Medulla oblongata (tissue), 1 donor: Measurements from ENCODE around the gene C1orf159.
"Not testable (repeated sequence)": the region's sequence is repeated elsewhere in the genome, so short reads cannot be mapped to it uniquely, and the experiment has no call there.

Experiments used
- DNase-seq: peaks from one replicate; pipeline ENCODE4 v3.0.0-alpha.2; 2015; ENCODE audit errors: extremely low spot score

The C1orf159 gene

DNA sequence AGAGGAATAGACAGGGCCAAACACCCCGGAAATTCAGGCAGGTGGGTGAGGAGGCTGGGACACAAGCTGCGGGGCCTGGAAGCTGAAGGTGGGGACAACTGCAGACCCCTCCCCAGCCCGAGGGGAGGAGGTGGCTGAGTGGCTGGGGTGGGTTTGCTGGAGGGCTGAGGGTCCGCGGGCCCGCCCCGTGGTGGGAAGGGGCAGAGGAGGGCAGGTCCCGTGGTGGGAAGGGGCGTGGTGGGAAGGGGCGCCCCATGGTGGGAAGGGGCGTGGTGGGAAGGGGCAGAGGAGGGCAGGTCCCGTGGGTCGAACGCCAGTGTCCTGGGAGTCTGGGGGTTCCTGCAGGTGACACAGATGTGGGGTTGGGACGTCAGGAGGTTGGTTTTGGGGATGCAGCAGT is 33.5 kb upstream of the C1orf159 start:
- DNase-seq: no peak

DNA sequence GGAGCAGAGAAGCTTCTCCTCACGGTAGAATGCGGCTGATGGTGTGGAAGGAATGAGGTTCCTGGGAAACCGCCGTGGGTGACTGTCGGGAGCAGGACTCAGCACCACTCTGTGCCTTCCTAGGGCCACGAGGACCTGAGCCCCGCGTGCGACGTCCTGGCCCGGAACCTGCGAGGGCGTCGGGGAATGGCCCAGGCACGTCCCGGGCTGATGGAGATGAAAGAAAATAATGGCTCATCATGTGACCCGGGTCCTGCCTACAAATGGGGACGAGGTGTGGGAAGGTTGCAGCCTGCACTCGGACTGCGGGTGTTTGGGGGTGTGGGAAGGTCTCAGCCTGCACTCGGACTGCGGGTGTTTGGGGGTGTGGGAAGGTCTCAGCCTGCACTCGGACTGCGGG is 32.7 kb upstream of the C1orf159 start:
- DNase-seq: no peak

GRCh38 chr1:1148061-1148460 is 32.2 kb upstream of the C1orf159 start:
- no peak for DNase-seq

- DNase-seq: no peak
These were observed 30.7 kb upstream of the C1orf159 start for GRCh38 chr1:1146596-1146995.

GRCh38 chr1:1146026-1146425 is 30.1 kb upstream of the C1orf159 start:
- DNase-seq: no peak

DNA sequence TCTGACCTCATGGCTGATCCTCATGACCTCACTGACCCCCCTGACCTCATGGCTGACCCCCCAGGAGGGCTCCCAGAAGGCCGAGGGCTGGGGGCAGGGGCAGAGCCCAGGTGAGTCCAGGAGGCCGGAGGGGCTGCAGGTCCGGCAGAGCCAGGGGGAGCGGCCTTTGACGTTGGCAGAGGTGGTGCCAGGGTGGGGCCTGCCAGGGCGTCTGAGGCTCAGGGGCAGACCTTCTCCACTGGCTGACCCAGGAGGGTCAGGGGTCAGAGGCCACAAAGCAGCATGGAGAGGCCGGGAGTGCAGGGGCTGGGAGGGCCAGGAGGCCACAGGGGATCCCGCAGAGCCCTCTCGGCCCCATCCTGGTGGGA is 29.6 kb upstream of the C1orf159 start:
- no peak for DNase-seq

DNA sequence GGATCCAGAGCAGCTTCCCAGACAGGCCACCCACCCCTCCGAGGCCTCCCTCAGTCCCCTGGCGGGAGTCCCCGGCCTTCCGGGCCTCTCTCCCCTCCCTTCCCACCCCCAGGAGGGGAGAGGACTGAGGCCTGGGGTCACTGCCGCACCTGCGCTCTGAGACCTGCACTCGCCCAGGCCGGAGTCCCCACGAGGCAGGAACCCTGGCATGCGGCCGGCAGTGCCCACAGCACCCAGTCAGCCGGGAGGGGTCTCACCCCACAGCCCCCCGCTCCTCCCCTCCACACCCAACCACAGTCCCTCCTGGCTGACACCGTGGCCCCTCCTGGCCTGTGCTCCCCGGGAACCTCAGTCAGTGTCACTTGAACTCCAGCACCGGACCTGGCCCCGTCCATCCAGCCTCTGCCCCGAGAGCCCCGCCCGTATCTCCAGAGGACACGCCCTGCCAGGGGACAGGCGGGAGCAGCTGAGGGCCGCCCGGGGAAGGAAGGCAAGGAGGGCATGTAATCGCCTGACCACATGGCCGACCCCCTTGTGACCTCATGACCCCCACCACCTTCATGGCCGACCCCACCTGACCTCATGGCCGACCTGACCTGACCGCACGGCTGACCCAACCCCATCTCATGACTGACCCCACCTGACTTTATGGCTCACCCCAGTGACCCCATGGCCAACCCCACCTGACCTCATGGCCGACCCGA is 29.1 kb upstream of the C1orf159 start:
- DNase-seq: no peak

GRCh38 chr1:1144122-1144842 is 28.4 kb upstream of the C1orf159 start:
- DNase-seq: no peak

DNA sequence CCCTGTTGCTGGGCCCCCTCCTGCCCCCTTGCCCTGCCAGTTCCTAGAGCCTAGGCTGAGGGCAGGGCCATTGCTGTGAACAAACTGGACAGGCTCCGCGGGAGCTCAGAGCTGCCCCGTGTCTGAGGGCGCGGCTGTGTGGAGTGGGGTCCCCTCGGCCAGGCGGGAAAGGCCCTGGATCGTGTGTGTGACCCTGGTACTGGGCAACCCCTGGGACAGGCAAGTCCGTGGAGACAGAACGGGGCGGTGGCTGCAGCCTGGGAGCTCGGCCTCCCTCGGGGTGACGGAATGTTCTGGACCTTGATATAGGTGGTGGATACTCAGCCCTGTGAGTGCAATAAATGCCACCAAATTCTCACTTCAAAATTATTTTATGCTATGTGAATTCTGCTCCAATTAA is 27.7 kb upstream of the C1orf159 start:
- DNase-seq: no peak

DNA sequence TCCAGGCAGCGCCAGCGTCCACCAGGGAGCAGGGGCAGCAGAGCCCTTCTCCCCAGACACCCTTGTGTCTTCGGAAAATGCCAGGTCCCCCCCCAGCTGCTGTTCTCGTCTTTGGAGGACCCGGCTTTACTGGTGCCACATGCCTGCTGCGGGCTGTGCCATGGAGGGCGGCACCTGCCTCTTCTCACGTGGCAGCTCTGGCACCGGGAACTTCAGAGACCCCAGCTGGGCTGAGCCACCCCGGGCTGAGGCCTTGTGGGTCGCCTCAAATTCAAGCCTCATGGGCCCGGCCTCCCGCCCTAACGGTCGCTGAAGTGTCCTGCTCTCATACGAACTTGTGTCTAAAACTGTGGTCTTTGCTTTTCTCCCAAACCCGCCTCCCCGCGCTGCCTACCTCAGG is 27.0 kb upstream of the C1orf159 start:
- no peak for DNase-seq

GRCh38 chr1:1142352-1142751 is 26.5 kb upstream of the C1orf159 start:
- not testable (repeated sequence) for DNase-seq

DNA sequence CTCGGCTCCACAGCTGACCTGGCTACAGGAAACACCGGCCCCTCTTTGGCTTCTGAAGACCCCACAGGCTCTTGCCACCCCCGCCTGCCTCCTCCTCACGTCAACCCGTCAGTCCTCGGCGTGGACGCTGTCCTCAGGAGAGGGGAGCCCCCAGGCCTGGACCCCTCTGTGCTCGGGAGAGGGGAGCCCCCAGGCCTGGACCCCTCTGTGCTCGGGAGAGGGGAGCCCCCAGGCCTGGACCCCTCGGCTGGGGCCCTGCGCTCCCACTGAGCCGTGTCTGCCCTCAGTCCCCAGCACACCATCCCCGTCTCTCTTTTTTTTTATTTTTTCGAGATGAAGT is 26.0 kb upstream of the C1orf159 start:
- no peak for DNase-seq

DNA sequence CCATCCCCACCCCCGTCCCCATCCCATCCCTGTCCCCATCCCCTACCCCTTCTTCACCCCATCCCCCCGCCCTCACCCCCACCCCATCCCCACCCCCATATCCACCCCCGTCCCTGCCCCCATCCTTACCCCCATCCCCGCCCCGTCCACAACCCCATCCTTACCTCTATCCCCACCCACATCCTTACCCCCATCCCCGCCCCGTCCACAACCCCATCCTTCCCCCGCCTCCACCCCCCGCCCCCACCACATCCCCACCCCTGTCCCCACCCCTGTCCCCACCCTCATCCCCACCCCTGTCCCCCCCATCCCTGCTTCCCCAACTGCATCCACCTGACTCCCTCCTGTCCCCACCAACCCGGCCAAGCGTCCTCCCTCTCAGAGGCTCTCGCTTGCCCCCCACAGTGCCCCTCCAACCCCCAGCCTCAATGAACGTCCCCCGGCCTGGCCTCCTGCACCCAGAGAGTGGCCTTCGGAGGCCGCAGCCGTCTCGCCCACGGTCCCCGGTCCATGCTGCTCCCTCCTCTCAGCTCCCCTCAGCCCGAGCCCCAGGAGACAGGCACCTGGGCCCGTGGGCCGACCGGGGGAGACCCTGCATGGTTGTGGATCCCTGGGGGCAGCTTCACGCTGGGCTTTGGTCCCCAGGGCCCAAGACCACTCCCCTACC is 25.5 kb upstream of the C1orf159 start:
- DNase-seq: no peak

DNA sequence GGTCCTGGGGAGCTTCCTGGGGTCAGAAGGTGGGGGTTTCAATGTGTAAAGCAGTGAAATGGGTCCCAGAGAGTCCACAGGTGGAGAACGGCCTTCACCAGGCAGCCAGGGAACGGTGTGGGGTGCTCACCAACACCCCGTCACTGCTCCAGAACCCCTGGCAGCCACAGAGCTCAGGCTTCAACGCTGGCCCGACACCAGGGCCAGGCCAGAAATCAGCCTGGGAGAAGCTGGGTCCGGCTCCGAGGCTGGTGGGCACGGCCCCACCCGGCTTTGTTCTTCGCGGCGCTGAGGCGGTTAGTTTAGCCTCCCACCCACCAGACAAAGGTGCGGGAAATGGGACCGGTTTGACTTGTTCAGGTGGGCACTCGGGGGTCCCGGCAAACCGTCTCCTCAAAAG is 24.8 kb upstream of the C1orf159 start:
- no peak for DNase-seq

DNA sequence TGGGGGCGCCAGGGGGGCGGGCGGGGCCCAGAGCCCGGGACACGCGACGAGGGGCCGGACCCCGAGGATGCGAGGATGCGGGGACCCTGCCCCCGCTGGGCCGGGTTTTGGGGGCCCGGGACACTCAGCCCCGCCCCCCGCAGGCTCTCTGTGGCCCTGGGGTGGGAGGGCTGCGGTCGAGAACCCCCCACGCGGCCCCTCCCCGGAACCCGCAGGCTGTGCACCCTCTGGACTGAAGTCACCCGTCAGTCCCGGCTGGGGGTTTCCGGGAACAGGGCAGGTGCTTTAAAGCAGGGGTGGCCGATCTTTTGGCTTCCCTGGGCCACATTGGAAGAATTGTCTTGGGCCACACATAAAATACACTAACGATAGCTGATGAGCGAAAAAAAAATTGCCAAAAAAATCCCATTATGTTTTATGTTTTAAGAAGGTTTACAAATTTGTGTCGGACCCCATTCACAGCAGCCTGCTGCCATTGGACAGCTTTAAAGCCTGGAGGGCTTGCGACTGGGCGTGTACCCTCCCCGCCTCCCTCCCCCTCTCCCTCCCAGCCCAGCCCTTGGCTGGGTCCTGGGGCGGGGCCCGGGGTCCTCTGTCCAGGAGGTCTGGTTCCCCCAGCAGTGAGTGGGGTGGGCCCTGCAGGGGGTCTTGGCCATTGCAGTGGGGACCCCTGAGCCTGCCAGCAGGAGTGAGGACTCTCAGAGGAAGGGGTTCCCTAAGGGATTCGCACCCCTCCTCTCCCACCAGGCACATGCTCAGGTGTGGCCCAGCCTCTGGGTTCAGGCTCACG is 21.6 kb upstream of the C1orf159 start:
- DNase-seq: no peak

- no peak for DNase-seq
These were observed 20.8 kb upstream of the C1orf159 start for GRCh38 chr1:1136547-1137230.

GRCh38 chr1:1135339-1136136 is 19.6 kb upstream of the C1orf159 start:
- DNase-seq: no peak

GRCh38 chr1:1134300-1134970 is 18.5 kb upstream of the C1orf159 start:
- no peak for DNase-seq

GRCh38 chr1:1132956-1133750 is 17.3 kb upstream of the C1orf159 start:
- no peak for DNase-seq
